ENCODE results near the gene R3HDM2.

DNA sequence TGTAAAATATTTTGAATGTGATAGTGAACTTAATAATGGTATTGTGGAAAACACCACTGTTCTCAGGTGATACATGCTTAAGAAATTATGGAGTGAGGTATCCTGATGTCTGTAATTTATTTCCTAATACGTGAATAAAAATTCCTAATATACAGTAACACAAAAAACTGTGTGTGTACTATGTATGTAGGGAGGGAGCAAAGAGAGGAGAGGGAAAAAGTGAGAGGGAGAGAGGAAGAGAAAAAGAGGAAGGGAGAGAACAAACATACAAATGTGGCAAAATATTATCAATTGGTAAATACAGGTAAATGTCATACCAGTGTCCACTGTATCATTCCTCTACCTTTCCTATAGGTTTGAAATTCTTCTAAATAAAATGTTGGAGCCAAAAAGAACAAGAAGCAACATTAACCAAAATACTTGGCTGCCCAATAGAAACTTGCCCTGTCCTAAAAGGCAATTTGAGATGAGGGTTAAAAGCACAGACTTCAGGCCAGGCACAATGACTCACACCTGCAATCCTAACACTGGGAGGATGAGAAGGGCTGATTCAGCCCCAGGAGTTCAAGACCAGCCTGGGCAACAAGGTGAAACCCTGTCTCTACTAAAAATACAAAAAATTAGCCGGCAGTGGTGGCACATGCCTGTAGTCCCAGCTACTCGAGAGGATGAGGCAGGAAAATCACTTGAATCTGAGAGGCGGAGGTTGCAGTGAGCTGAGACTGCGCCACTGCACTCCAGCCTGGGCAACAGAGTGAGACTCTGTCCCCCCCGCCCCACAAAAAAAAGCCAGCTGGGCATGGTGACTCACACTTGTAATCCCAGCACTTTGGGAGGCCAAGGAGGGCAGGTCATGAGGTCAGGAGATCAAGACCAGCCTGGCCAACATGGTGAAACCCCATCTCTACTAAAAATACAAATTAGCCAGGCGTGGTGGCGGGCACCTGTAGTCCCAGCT is 14.5 kb downstream of the R3HDM2 start:
- no peak for TF ChIP-seq EZH2 (IDR thresholded peaks at IDR 0.05; ENCODE audit: borderline replicate concordance, low read length)
- TF ChIP-seq, protein P1, sequence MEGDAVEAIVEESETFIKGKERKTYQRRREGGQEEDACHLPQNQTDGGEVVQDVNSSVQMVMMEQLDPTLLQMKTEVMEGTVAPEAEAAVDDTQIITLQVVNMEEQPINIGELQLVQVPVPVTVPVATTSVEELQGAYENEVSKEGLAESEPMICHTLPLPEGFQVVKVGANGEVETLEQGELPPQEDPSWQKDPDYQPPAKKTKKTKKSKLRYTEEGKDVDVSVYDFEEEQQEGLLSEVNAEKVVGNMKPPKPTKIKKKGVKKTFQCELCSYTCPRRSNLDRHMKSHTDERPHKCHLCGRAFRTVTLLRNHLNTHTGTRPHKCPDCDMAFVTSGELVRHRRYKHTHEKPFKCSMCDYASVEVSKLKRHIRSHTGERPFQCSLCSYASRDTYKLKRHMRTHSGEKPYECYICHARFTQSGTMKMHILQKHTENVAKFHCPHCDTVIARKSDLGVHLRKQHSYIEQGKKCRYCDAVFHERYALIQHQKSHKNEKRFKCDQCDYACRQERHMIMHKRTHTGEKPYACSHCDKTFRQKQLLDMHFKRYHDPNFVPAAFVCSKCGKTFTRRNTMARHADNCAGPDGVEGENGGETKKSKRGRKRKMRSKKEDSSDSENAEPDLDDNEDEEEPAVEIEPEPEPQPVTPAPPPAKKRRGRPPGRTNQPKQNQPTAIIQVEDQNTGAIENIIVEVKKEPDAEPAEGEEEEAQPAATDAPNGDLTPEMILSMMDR (IDR thresholded peaks at IDR 0.05; ENCODE audit: low read length): no peak

Data from OCI-LY1 (cell line).